M059J (cell line): ENCODE results near the gene LRRC57. TPM values are rescaled to one million over a fixed set of nuclear protein-coding genes. Genes with fewer than 3 reads are reported as not detected.

ENCODE experiments used
- DNase-seq: peaks from one replicate; pipeline ENCODE4 v3.0.0-alpha.2; 2012; ENCODE audit warnings: low read depth
- total RNA-seq: library from RNA; depleted of rRNA; stranded (reverse); fragments of >200 nt; shearing (Covaris generic); gene quantifications from 2 replicates; pipeline ENCODE4 v1.2.3, GENCODE V29; 2014

The LRRC57 gene
- total RNA-seq, 1 experiment from 2014 or later, result 16.8 TPM

DNA sequence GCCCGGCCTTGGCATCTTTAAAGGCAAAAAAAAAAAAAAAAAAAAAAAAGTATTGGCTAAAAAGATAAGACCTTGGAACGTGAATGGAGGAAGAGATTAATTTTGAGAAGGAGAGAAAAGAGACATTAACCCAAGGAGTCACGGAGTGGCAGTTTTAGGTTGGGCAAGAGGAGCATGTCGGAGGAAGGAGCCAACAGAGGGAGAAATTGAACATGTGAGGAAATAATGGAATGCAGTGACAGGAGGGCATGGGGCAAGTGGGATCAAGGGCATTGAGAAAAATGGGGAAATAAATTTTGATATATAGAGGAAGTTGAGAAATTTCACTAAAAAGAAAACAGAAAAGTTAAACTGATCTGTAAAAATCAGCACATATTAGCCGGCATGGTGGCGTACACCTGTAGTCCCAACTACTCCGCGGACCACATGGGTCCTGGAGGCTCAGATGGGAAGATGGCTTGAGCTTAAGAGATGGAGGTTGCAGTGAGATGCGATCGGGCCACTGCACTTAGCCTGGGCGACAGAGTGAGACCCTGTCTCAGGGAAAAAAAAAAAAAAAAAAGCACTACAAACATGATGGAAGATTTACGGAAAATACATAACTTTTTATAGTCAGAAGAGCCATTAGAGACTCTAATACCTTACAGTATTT lies 1.3 kb upstream of the LRRC57 start:
- no peak for DNase-seq

DNA sequence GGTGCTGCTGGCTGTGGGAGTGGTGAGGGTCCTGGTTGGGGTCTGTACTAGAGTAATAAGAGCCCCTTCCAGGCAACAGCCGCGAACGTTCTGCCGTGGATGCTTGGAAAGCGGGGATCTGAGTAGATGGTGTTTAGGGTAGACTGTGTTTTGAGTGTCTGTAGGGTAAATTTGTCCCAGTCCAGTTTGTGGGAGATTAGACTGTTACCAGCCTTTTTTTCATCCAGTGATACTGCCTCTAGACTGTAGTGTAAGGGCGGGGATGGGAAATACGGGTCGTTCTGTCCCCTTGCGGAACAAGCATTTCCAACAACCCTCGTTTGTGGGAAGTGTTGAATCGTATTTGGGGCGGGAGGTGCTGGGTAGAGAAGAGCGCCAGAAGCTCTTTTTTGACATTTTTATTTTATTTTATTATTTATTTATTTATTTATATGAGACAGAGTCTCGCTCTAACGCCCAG lies 469 bp upstream of the LRRC57 start:
- peak; percentile 60 for DNase-seq

DNA sequence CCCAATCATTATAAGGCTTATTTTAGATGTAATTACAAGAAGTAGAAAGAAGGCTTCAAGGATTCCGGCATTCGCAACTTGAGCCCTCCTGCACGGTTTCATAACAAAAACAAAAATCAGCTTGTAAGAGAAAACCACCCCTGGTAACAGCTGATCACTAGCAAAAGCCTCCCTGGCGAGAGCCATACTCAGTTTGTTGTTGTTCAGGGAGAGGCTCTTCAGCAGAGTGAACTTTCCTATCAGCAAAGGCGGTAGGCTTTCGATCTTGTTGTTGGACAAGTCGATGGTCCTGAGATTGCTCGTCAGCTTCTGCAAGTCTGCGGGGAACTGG lies 710 bp downstream of the LRRC57 start:
- DNase-seq, result peak; percentile 46

DNA sequence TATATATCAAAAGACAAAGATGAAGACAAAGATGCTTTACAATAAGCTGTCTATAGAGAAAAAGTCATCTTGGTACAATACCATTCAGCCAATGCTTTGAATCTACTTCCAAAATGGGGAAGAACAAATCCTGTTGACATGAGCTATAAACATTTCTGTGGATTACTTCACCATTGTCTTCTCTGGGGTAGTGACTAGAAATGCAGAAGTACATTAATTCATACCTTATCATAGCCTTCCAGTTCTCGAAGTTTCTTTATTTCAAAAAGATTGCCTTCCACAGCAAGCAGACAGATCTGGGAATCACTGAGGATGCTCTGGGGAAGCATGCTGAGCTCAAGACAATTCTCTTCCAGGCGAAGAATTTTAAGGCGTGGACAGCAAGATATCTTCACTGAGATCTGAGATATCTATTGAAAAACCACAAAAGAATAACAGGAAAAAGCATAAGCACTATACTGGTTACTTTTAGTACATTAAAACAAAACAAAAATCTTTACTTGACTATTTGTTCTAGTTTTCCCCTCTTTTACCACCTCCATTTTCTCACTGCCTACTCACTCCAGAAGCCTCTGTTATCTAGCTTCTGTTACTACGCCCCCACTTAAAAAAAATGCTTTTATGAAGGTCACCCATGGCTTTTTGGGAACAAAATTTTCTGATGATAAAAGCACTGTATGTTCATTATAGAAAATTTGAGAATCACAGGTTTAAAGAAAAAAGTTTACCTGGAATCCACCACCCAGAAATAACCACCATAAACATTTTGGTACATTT lies 3.6 kb downstream of the LRRC57 start:
- no peak for DNase-seq

DNA sequence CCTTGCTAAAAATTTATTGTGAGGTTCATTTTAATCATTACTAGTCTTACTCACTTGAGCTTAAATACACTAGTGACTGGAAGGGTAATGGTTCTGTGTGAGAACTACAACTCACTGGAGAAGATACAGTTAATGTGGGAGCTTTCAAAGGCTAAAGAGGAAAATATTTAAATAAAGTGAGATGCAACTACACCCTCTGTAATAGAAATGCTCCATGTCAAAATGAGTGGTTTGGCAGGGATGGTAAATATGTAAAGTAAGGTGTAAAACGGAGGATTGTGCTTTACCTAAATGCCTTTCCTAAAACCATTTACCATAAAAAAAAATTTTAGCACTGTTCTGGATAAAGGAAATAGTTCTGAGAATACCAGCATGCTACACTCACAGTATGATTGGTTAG lies 15.3 kb downstream of the LRRC57 start:
- DNase-seq, result no peak

DNA sequence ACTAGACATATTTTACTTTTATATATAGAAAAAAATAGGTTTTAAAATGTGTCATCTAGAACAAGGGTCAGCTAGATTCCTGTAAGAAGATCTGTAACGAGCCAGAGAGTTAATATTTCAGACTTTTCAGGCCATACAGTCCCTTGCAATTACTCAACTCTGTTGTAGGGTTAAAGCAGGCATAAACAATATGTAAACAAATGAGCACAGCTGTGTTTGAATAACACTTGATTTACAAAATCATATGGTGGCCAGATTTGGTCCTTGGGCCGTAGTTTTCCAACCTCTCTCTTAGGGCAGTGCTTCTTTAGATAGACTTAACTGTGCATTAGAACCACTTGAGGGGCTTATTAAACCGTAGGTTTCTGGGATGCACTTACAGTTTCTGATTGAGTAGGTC lies 19.6 kb downstream of the LRRC57 start:
- DNase-seq, result no peak

DNA sequence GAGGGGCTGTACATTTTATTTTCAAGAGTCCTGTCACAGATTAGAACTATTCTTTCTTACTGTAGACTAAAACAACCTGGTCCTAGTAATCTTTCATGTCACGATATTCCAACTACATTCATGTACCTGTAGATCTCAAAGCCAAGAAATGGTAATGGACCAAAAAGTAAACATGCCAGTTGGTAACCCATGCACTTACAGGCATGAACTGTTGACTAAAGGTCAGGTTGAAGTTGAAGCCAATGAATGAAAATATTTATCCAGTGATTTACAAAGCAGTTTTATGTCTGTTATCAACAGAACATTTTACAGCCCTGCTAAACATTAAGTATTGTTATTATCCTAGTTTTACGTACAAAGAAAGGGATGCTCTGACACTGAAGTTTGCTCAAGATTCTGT lies 25.3 kb downstream of the LRRC57 start:
- DNase-seq, result no peak

DNA sequence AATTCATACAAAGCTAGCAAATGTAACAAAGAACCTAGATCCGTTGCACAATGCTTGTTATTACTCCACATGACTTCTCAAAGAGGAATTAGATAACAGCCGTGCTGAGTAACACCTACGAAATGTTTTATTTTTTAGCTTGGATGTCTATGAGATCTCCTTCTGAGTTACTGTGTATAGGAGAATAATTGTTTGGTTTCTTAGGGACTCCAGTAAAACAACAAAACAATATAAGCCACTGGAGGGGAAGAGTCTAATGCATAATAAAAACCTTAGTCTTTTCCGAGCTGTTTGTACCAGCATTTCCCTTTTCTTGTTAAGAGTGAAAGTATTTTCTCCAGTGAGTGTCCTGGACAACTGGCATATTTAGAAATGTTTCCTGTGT lies 37.6 kb downstream of the LRRC57 start:
- peak; percentile 46 for DNase-seq

DNA sequence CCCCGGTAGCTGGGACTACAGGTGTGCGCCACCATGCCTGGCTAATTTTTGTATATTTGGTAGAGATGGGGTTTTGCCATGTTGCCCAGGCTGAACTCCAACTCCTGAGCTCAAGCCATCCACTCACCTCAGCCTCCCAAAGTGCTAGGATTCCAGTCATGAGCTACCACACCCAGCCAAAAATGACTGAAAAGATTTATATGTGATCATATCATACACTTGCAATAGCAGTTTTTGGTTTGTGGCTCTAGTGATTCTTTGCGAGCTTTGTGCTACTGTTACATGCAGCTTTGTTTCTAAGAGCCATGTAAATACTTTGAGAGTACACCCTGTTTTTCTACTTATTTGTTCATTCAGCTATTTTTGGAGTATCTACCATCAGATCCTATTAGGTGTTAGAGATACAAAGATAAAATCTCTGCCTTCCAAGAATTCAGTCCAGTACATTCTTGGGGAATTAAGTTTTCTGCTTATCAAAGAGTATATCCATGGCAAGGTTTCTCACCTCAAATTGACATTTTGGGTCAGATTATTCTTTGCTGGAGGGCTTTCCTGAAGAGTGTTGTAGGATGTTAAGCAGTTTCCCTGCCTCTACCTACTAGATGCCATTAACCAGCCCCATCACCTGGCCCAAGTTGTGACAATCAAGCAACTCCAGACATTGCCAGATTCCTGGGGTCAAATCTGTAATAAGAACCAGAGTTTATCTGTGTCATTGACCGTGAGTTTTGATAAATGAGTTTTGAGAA lies 38.2 kb downstream of the LRRC57 start:
- peak; percentile 20 for DNase-seq

DNA sequence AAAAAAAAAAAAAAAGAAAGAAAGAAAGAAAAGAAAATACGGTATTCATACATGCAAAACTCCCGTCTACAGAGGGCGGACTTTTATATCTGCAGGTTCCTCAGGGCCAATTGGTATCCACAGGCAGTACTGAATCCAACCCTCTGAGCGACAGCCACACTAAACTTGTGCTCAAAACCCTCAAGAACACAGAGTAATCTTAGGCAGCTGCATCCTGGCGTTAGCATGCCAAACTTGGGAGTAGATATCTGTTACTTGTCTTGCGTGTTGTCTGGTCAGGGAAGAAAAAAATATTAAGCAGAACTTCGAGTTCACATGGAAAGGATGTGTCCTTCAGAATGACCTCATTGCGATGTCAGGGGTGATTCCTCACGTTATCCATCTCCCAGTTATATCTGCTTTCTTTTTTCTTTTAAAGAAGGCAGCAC lies 40.3 kb downstream of the LRRC57 start:
- DNase-seq, result no peak

DNA sequence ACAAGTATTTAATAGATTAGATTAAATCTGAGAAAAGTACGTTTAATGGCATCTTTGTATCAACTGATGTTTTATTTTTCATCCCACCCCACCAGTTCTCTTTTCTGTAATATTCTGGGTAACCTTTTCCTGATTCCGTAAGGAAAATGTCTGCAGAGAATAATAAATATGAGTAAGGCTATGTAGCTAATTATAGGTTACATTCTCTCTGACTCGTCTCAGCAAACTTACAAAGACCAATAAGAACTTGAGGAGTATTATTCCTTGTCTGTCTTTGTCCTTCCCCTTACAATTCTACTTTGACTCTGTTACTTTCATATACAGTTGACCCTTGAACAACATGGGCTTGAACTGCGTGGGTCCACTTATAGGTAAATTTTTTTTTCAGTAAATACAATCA lies 41.1 kb downstream of the LRRC57 start:
- no peak for DNase-seq

DNA sequence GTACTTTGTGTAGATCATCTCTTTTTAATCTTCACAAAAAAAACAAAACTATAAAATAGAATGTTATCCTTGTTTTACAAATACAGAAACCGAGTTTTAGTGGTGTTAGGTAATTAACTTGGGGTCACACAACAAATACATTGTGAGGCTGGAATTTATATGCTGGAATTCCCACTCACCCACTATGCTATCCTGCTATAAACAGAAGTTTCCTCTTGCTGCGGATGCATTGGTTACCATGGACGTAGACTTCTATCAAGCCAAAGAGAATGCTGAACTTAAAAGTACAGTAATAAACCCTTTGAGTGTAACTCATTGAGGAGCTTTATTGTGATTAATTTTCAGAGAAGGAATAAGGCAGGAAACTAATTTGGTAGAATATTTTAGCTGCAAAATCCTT lies 44.0 kb downstream of the LRRC57 start:
- no peak for DNase-seq

DNA sequence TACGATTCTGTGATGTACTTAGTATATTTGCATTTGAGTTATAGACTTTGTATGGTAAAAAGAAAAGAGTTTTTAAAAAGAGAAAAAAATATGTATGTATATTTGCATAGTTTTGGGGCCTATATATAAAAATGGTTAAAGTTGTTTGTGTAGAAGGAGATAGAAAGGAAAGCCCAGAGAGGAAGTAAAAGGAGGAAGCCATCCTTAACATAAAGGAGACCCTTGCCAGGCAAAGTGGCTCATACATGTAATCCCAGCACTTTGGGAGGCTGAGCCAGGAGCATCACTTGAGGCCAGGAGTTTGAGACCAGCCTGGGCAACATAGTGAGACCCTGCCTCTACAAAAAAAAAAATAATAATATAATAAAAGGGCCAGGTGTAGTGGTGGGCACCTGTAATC lies 44.8 kb downstream of the LRRC57 start:
- no peak for DNase-seq

DNA sequence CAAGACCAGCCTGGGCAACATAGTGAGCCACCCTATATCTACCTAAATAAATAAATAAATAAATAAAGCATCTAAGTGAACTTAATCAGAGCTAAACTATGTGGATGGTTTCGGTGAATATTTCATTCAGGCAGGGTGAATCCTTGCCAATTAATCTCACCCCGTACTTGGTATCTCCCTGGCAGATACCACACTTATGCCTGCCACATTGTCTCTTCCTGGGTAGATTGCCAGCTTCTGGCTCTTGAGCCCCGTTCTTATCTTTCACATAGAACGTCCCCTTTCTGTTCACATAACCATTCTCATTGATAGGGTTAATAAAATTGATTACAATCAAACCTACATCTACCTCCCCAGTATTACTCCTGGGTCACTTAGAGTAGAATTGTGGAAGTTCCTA lies 46.1 kb downstream of the LRRC57 start:
- DNase-seq, result no peak

DNA sequence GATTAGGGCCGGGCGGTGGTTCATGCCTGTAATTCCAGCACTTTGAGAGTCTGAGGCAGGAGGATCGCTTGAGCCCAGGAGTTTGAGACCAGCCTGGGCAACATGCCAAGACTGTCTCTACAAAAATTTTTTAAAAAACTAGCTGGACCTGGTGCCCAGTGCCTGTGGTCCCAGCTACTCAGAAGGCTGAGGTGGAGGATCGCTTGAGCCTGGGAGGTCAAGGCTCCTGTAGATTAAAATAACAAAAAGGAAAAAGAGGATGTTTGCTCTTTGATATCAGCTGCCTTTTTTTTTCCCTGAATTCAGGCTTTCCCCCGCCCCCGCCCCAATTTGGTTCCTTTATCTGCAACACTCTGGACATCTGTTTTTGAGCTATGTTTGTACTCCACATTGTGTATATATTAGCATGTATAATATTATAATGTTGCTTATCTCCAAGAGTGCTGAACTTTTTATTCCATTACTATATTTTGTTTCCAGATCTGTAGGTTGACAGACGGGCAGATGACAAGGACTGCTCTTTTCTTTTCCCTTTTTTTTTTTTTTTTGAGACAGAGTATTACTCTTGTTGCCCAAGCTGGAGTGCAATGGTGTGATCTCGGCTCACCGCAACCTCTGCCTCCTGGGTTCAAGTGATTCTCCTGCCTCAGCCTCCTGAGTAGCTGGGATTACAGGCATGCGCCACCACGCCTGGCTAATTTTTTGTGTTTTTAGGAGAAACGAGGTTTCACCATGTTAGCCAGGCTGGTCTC lies 48.6 kb downstream of the LRRC57 start:
- DNase-seq, result peak; percentile 33

DNA sequence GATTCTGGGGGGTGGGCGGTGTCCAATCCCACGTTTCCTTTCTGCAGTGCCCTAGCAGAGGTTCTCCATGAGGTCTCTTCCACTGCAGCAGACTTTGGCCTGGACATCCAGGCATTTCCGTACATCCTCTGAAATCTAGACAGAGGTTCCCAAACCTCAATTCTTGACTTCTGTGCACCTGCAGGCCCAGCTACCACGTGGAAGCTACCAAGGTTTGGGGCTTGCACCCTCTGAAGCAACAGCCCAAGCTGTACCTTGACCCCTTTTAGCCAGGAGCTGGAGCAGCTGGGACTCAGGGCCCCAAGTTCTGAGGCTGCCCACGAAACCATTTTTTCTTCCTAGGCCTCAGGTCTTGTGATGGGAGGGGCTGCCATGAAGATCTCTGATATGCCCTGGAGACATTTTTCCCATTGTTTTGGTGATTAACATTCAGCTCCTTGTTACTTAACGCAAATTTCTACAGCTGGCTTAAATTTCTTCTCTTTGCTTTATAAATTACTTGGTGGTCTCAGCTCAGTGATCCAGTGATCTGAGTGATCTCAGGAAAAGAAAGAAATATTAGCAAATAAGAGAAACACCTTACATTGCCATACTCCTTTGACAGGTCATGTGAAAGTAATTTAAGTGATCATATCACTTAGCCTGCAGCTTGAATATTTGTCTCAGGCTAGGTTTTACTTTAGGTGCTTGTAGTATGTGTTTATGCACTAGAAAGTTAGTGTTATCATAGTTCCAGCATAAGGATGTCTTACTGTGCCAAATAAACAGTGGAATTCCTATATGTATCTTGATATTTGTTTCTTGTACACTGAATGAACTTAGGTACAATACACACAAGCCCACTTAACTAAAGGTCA lies 50.2 kb downstream of the LRRC57 start:
- DNase-seq, result peak; percentile 38

DNA sequence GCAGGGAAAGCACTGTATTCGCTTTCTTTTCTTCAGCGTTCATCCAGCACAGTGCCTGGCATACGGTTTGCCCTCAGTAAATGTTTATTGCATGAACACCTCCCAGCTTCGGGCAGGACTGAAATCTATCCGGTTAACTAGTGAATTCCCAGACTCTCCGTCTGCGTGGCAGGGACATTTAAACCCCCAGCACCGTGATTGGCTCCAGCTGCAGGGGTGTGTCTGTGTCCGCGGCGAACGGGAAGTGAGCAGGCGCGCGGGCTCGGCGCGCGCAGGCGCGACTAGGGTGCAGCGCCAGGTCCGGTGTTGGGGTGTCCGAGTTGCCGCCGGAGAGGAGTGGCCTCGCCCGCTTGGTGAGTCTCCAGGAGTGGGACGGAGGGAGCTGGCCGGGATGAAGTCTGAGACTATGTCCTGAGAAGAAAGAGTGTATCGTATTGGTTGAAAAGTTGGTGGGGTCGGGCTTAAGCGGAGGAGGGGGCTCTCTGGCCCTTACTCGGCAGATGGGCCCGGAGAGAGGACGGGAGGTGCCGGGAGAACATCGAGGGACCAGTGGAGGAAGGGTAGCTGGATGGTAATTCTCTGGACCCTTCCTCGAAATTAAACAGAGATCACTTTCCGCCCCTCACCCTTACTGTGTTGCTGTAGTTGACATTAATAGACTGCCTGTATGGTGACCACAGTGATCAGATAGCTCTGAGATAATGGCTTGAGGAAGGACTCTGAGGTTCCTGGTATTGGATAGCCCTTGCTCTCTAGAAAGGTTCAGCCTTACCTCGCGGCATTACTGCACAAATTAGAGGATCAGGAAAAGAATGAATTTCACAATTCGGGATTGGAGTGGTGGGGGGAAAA lies 53.0 kb downstream of the LRRC57 start, which contains the start of gene SNAP23:
Gene SNAP23 (plus strand): TSS at position 274 of the 852 bp plus-strand sequence. CDS start 16,213 bp downstream, outside the sequence.
- peak; percentile 96 for DNase-seq

DNA sequence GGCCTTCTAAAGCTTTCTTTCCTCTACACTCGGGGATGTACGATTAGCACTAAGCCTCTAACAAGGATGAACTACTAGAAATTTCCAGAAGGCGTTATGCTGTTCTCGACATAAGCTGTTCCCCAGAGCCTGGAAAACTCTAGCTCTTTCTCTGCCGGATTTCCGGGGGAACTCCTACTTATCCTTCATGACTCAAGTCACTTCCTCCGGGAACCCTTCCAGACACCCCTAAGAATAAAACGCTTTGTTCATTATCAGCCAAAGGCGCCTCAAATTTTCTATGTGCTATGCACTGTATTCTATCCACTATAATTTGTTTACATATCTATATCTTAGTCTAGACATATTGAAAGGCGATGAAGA lies 53.6 kb downstream of the LRRC57 start:
- peak; percentile 82 for DNase-seq

DNA sequence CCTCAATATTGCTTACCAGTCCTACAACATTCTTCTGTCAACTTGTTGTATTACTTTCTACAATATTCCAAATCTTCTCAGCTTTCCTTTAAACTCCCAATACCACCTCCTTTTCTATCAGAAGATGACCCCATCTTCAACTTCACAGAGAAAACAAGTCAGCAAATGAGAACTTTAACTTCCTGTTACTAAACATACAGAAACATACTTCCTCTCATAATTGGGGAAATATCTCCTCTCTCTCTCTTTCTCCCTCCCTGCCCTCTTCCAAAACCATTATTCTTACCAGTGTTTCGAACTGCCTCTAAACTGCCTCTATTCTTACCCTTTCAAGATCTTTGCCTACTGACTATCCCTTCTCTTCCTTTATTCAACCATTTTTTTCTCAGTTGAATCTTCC lies 54.9 kb downstream of the LRRC57 start:
- DNase-seq, result no peak
